Measurements from ENCODE around the gene TBC1D19. TPM values are rescaled to one million over a fixed set of nuclear protein-coding genes. Genes with fewer than 3 reads are reported as not detected.

Gene TBC1D19
- total RNA-seq, 5 donors from 2014 or later (not counting 1 experiment from before 2014, with no cell fraction given), result 6.8 to 11.6 (median 9.4) TPM

GRCh38 chr4:26772096-26772873 is 188.4 kb downstream of the TBC1D19 start:
- Histone ChIP-seq H3K4me3 (ENCODE audit: control insufficient read depth in 1 of 2, extremely low read depth in 1 of 2, low read length in 1 of 2) (no peak overlapping the region), H3K9me3 (peaks cover 3% of the 10 kb centered on the region), H3K4me1 (ENCODE audit: control insufficient read depth in 1 of 2, extremely low read depth in 1 of 2, insufficient read depth in 2 of 2, low read length in 2 of 2) (no peaks in the 10 kb centered on the region), H3K36me3 (ENCODE audit: control insufficient read depth in 2 of 2, extremely low read depth in 1 of 2, insufficient read depth in 1 of 2, low read length in 1 of 2) (no peaks in the 10 kb centered on the region), H3K27ac (ENCODE audit: low read length) (no peak overlapping the region), H3K27me3 (replicated peaks in 1 of 2; ENCODE audit: control insufficient read depth in 2 of 2, extremely low read depth in 1 of 2, insufficient read depth in 2 of 2, low read length in 1 of 2) (no peaks in the 10 kb centered on the region)
- Mint-ChIP-seq H3K4me1 (no peaks in the 10 kb centered on the region), H3K27me3 (no peaks in the 10 kb centered on the region), H3K27ac (no peak overlapping the region), H3K4me3 (no peak overlapping the region), H3K9me3 (peaks cover 0 to 4% (median 4%) of the 10 kb centered on the region in 3 donors), H3K36me3 (peaks cover 52% of the 10 kb centered on the region)
- POLR2A ChIA-PET, result interaction anchor here in 1 of 2 donors (0.6 to 0.7 kb wide), 2 partner anchors 589 to 911 kb away, joined by 3 to 14 read pairs; no protein-coding TSS in a partner anchor
- no CpG with 5 or more reads among the region's 5 CpGs for WGBS (ENCODE audit: insufficient coverage)
- no peak for ATAC-seq (replicated peaks in 1 of 4)
- CTCF ChIA-PET, result interaction anchor here in 1 of 2 donors (0.5 kb wide), 1 partner anchor 238 kb away, joined by 3 read pairs; no protein-coding TSS in a partner anchor
- DNase-seq, result no peak

- no peak overlapping the region for H3K4me3 Mint-ChIP-seq
- no CpG with 5 or more reads among the region's 2 CpGs for WGBS (ENCODE audit: insufficient coverage)
- Histone ChIP-seq H3K27ac (ENCODE audit: low read length) (no peak overlapping the region), H3K27me3 (replicated peaks in 1 of 2; ENCODE audit: control insufficient read depth in 2 of 2, extremely low read depth in 1 of 2, insufficient read depth in 2 of 2, low read length in 1 of 2) (no peaks in the 10 kb centered on the region), H3K36me3 (ENCODE audit: control insufficient read depth in 2 of 2, extremely low read depth in 1 of 2, insufficient read depth in 1 of 2, low read length in 1 of 2) (peaks cover 0 to 2% of the 10 kb centered on the region in 2 donors), H3K9me3 (peaks cover under 1% of the 10 kb centered on the region), H3K4me3 (ENCODE audit: control insufficient read depth in 1 of 2, extremely low read depth in 1 of 2, low read length in 1 of 2) (no peak overlapping the region), H3K4me1 (ENCODE audit: control insufficient read depth in 1 of 2, extremely low read depth in 1 of 2, insufficient read depth in 2 of 2, low read length in 2 of 2) (no peaks in the 10 kb centered on the region)
- DNase-seq, result no peak
- H3K9me3 Mint-ChIP-seq, result peaks cover 0 to 3% (median 0%) of the 10 kb centered on the region in 3 donors
- H3K27me3 Mint-ChIP-seq, result no peaks in the 10 kb centered on the region
- no peak overlapping the region for H3K27ac Mint-ChIP-seq
- ChIA-PET CTCF (no interaction called here), POLR2A (interaction anchor here in 1 of 2 donors (0.6 kb wide), 1 partner anchor 93 kb away, joined by 4 read pairs; no protein-coding TSS in a partner anchor)
- H3K36me3 Mint-ChIP-seq, result peaks cover 35% of the 10 kb centered on the region
- ATAC-seq (replicated peaks in 1 of 4), result no peak
- H3K4me1 Mint-ChIP-seq, result peaks cover 0 to 3% (median 1%) of the 10 kb centered on the region in 3 donors
Observed at GRCh38 chr4:26779224-26779623, 195.3 kb downstream of the TBC1D19 start.

DNA sequence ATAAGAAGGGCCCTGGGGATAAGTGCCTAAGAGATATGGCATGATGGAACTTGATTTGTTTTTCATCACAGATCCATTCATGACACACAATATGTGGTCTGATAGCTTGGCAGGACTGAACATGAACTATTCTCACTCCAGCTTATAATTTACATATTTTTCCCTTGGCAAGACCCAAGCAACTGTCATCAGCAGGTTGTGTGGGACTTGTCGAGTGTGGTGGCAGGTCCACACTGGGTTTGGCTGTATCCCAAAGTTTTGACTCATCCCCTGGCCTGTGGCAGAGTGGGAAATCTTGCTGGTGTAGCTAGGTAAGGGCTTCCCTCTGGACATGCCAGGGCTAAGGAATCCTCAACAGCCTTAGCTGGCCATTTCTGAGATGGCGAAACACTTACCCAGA is 195.8 kb downstream of the TBC1D19 start:
- ATAC-seq (replicated peaks in 1 of 4) (no peak), DNase-seq (no peak)
- Histone ChIP-seq H3K27me3 (replicated peaks in 1 of 2; ENCODE audit: control insufficient read depth in 2 of 2, extremely low read depth in 1 of 2, insufficient read depth in 2 of 2, low read length in 1 of 2) (no peaks in the 10 kb centered on the region), H3K36me3 (ENCODE audit: control insufficient read depth in 2 of 2, extremely low read depth in 1 of 2, insufficient read depth in 1 of 2, low read length in 1 of 2) (peaks cover 0 to 2% of the 10 kb centered on the region in 2 donors), H3K4me1 (ENCODE audit: control insufficient read depth in 1 of 2, extremely low read depth in 1 of 2, insufficient read depth in 2 of 2, low read length in 2 of 2) (no peaks in the 10 kb centered on the region), H3K4me3 (ENCODE audit: control insufficient read depth in 1 of 2, extremely low read depth in 1 of 2, low read length in 1 of 2) (no peak overlapping the region), H3K9me3 (no peaks in the 10 kb centered on the region), H3K27ac (ENCODE audit: low read length) (no peak overlapping the region)
- WGBS (ENCODE audit: insufficient coverage), result no CpG with 5 or more reads among the region's 2 CpGs
- ChIA-PET CTCF (no interaction called here), POLR2A (interaction anchor here in 1 of 2 donors (0.6 kb wide), 1 partner anchor 92 kb away, joined by 4 read pairs; no protein-coding TSS in a partner anchor)
- no peak overlapping the region for H3K27ac Mint-ChIP-seq
- H3K4me3 Mint-ChIP-seq, result no peak overlapping the region
- peaks cover 0 to 3% (median 1%) of the 10 kb centered on the region in 3 donors for H3K4me1 Mint-ChIP-seq
- no peaks in the 10 kb centered on the region for H3K27me3 Mint-ChIP-seq
- no peaks in the 10 kb centered on the region for H3K9me3 Mint-ChIP-seq
- peaks cover 38% of the 10 kb centered on the region for H3K36me3 Mint-ChIP-seq

GRCh38 chr4:26780539-26780938 is 196.7 kb downstream of the TBC1D19 start:
- Mint-ChIP-seq H3K27me3 (no peaks in the 10 kb centered on the region), H3K36me3 (peaks cover 38% of the 10 kb centered on the region), H3K4me3 (no peak overlapping the region), H3K27ac (no peak overlapping the region), H3K9me3 (no peaks in the 10 kb centered on the region), H3K4me1 (peaks cover 0 to 3% (median 2%) of the 10 kb centered on the region in 3 donors)
- ATAC-seq (replicated peaks in 1 of 4), result no peak
- no peak overlapping the region for H3K27ac ChIP-seq (ENCODE audit: low read length)
- no peaks in the 10 kb centered on the region for H3K27me3 ChIP-seq (replicated peaks in 1 of 2; ENCODE audit: control insufficient read depth in 2 of 2, extremely low read depth in 1 of 2, insufficient read depth in 2 of 2, low read length in 1 of 2)
- WGBS (ENCODE audit: insufficient coverage), result 100% methylated on average over 1 of the region's 1 CpG
- CTCF ChIA-PET, result no interaction called here
- no peak for DNase-seq
- POLR2A ChIA-PET, result no interaction called here
- no peak overlapping the region for H3K4me3 ChIP-seq (ENCODE audit: control insufficient read depth in 1 of 2, extremely low read depth in 1 of 2, low read length in 1 of 2)
- H3K36me3 ChIP-seq (ENCODE audit: control insufficient read depth in 2 of 2, extremely low read depth in 1 of 2, insufficient read depth in 1 of 2, low read length in 1 of 2), result peaks cover 0 to 2% of the 10 kb centered on the region in 2 donors
- no peaks in the 10 kb centered on the region for H3K4me1 ChIP-seq (ENCODE audit: control insufficient read depth in 1 of 2, extremely low read depth in 1 of 2, insufficient read depth in 2 of 2, low read length in 2 of 2)
- H3K9me3 ChIP-seq, result no peaks in the 10 kb centered on the region

GRCh38 chr4:26782168-26782829 is 198.4 kb downstream of the TBC1D19 start:
- POLR2A ChIA-PET, result no interaction called here
- no peak overlapping the region for H3K4me3 Mint-ChIP-seq
- DNase-seq, result no peak
- CTCF ChIA-PET, result no interaction called here
- H3K4me1 ChIP-seq (ENCODE audit: control insufficient read depth in 1 of 2, extremely low read depth in 1 of 2, insufficient read depth in 2 of 2, low read length in 2 of 2), result no peaks in the 10 kb centered on the region
- H3K4me3 ChIP-seq (ENCODE audit: control insufficient read depth in 1 of 2, extremely low read depth in 1 of 2, low read length in 1 of 2), result no peak overlapping the region
- no peak overlapping the region for H3K27ac Mint-ChIP-seq
- ATAC-seq (replicated peaks in 1 of 4), result no peak
- H3K9me3 Mint-ChIP-seq, result no peaks in the 10 kb centered on the region
- H3K36me3 Mint-ChIP-seq, result peaks cover 34% of the 10 kb centered on the region
- H3K27me3 ChIP-seq (replicated peaks in 1 of 2; ENCODE audit: control insufficient read depth in 2 of 2, extremely low read depth in 1 of 2, insufficient read depth in 2 of 2, low read length in 1 of 2), result no peaks in the 10 kb centered on the region
- H3K36me3 ChIP-seq (ENCODE audit: control insufficient read depth in 2 of 2, extremely low read depth in 1 of 2, insufficient read depth in 1 of 2, low read length in 1 of 2), result peaks cover 0 to 2% of the 10 kb centered on the region in 2 donors
- H3K27ac ChIP-seq (ENCODE audit: low read length), result no peak overlapping the region
- H3K9me3 ChIP-seq, result no peaks in the 10 kb centered on the region
- H3K27me3 Mint-ChIP-seq, result no peaks in the 10 kb centered on the region
- 100% methylated on average over 1 of the region's 3 CpGs for WGBS (ENCODE audit: insufficient coverage)
- H3K4me1 Mint-ChIP-seq, result peaks cover 0 to 5% (median 3%) of the 10 kb centered on the region in 3 donors

- Histone ChIP-seq H3K36me3 (ENCODE audit: control insufficient read depth in 2 of 2, extremely low read depth in 1 of 2, insufficient read depth in 1 of 2, low read length in 1 of 2) (peaks cover 0 to 2% of the 10 kb centered on the region in 2 donors), H3K27me3 (replicated peaks in 1 of 2; ENCODE audit: control insufficient read depth in 2 of 2, extremely low read depth in 1 of 2, insufficient read depth in 2 of 2, low read length in 1 of 2) (no peaks in the 10 kb centered on the region), H3K4me1 (ENCODE audit: control insufficient read depth in 1 of 2, extremely low read depth in 1 of 2, insufficient read depth in 2 of 2, low read length in 2 of 2) (peaks cover 0 to 3% of the 10 kb centered on the region in 2 experiments), H3K4me3 (ENCODE audit: control insufficient read depth in 1 of 2, extremely low read depth in 1 of 2, low read length in 1 of 2) (no peak overlapping the region), H3K9me3 (no peaks in the 10 kb centered on the region), H3K27ac (ENCODE audit: low read length) (no peak overlapping the region)
- H3K36me3 Mint-ChIP-seq, result peaks cover 34% of the 10 kb centered on the region
- POLR2A ChIA-PET, result no interaction called here
- CTCF ChIA-PET, result no interaction called here
- ATAC-seq (replicated peaks in 1 of 4) (no peak), DNase-seq (no peak)
- no peak overlapping the region for H3K4me3 Mint-ChIP-seq
- no peak overlapping the region for H3K27ac Mint-ChIP-seq
- no CpG with 5 or more reads among the region's 5 CpGs for WGBS (ENCODE audit: insufficient coverage)
- H3K4me1 Mint-ChIP-seq, result peaks cover 4 to 9% (median 5%) of the 10 kb centered on the region in 3 donors
- no peaks in the 10 kb centered on the region for H3K27me3 Mint-ChIP-seq
- no peaks in the 10 kb centered on the region for H3K9me3 Mint-ChIP-seq
Observed at GRCh38 chr4:26782830-26783202, 198.9 kb downstream of the TBC1D19 start.

Data from T-cell (primary cell).